ENCODE measurements around the gene FRMPD3.

Gene FRMPD3

DNA sequence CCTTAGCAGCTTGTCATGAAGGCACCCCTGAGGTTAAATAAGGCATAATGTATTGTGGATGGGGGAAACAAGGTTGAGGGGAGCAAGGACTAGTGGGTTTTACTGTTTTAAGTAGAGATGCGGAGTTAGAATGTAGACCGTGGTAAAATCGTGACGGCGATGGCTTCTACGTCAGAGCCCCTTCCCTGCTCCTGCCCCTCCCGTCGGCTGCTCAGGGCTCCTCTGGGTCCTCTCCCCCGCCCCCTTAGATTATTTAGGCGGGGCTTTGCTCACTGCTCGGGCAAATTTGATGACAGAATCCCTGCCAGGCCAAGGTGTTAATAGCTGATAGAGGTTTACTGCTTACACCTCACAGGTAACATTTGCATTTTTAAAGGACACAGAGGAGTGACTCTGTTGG, 2.3 kb downstream of the FRMPD3 start:
- Histone ChIP-seq H4K8ac (ENCODE audit: low read length) (no peak overlapping the region), H3K4me2 (ENCODE audit: low read length, poor library complexity, severe bottlenecking) (no peak overlapping the region), H3K4me3 (ENCODE audit: insufficient read depth in 1 of 2, low read depth in 1 of 2, low read length in 2 of 2) (no peak overlapping the region), H3K18ac (ENCODE audit: low read depth in 1 of 2, low read length in 2 of 2) (no peak overlapping the region), H3K23ac (ENCODE audit: low read length in 2 of 2) (no peak overlapping the region), H3K9me3 (ENCODE audit: control insufficient read depth, low read length) (no peaks in the 10 kb centered on the region), H2BK15ac (ENCODE audit: low read depth, poor library complexity, severe bottlenecking) (no peak overlapping the region), H3K27ac (ENCODE audit: low read length, poor library complexity, severe bottlenecking) (no peak overlapping the region), H2AFZ (ENCODE audit: low read depth, low read length) (no peak overlapping the region), H3K4me1 (ENCODE audit: control insufficient read depth, insufficient read depth, low read depth, low read length) (peaks cover 11% of the 10 kb centered on the region), H3K79me1 (replicated peaks; ENCODE audit: low read length, poor library complexity, severe bottlenecking) (no peaks in the 10 kb centered on the region), H3K14ac (ENCODE audit: low read length in 2 of 2) (no peak overlapping the region), H2BK12ac (ENCODE audit: low read length in 2 of 2) (no peak overlapping the region), H2BK5ac (ENCODE audit: low read depth, low read length, poor library complexity, severe bottlenecking) (no peak overlapping the region), H3K9ac (ENCODE audit: low read length) (no peak overlapping the region), H2BK120ac (ENCODE audit: low read depth, low read length) (no peak overlapping the region), H3K4ac (ENCODE audit: low read depth in 1 of 2, low read length in 2 of 2) (no peak overlapping the region), H3K27me3 (ENCODE audit: control insufficient read depth in 1 of 2, insufficient read depth in 1 of 2, low read length in 2 of 2) (peaks cover 51 to 72% of the 10 kb centered on the region in 2 experiments), H4K91ac (ENCODE audit: low read length) (no peak overlapping the region), H2AK5ac (ENCODE audit: low read length, severe bottlenecking) (no peak overlapping the region), H3K36me3 (ENCODE audit: control insufficient read depth in 1 of 2, insufficient read depth in 2 of 2, low read depth in 1 of 2, low read length in 2 of 2) (no peaks in the 10 kb centered on the region)
- 0% methylated on average over 1 of the region's 11 CpGs for WGBS
- no peak for DNase-seq

DNA sequence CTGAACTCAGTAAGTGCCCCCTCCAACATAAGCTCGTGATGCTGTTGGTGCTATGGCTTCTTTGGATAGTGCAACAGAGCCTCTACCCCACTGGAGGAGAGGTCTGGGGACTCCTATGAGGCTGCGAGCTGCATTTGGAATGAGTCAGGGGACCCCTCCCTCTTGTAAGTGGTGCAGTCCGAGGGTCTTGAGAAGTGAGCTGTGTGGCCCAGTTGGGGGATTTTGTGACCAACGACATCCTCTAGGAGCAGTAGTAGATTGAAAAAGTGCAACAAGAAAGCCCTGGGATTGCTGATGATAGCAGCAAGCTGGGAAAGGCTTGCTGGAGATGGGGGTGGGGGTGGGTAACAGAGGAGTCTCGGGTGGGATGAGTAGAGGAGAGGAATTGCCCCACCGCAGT, 3.1 kb downstream of the FRMPD3 start:
- 56% methylated on average over 5 of the region's 6 CpGs for WGBS
- H3K18ac ChIP-seq (ENCODE audit: low read depth in 1 of 2, low read length in 2 of 2), result no peak overlapping the region
- H3K4me2 ChIP-seq (ENCODE audit: low read length, poor library complexity, severe bottlenecking), result no peak overlapping the region
- no peak overlapping the region for H2BK12ac ChIP-seq (ENCODE audit: low read length in 2 of 2)
- no peak overlapping the region for H2AK5ac ChIP-seq (ENCODE audit: low read length, severe bottlenecking)
- no peak overlapping the region for H3K14ac ChIP-seq (ENCODE audit: low read length in 2 of 2)
- H3K79me1 ChIP-seq (replicated peaks; ENCODE audit: low read length, poor library complexity, severe bottlenecking), result no peaks in the 10 kb centered on the region
- H2BK5ac ChIP-seq (ENCODE audit: low read depth, low read length, poor library complexity, severe bottlenecking), result no peak overlapping the region
- peaks cover 11% of the 10 kb centered on the region for H3K4me1 ChIP-seq (ENCODE audit: control insufficient read depth, insufficient read depth, low read depth, low read length)
- no peak overlapping the region for H4K8ac ChIP-seq (ENCODE audit: low read length)
- no peak overlapping the region for H3K9ac ChIP-seq (ENCODE audit: low read length)
- H3K9me3 ChIP-seq (ENCODE audit: control insufficient read depth, low read length), result no peaks in the 10 kb centered on the region
- no peak overlapping the region for H2BK120ac ChIP-seq (ENCODE audit: low read depth, low read length)
- no peak overlapping the region for H3K4ac ChIP-seq (ENCODE audit: low read depth in 1 of 2, low read length in 2 of 2)
- no peak overlapping the region for H3K27ac ChIP-seq (ENCODE audit: low read length, poor library complexity, severe bottlenecking)
- H2BK15ac ChIP-seq (ENCODE audit: low read depth, poor library complexity, severe bottlenecking), result no peak overlapping the region
- H3K4me3 ChIP-seq (ENCODE audit: insufficient read depth in 1 of 2, low read depth in 1 of 2, low read length in 2 of 2), result no peak overlapping the region
- no peaks in the 10 kb centered on the region for H3K36me3 ChIP-seq (ENCODE audit: control insufficient read depth in 1 of 2, insufficient read depth in 2 of 2, low read depth in 1 of 2, low read length in 2 of 2)
- no peak overlapping the region for H3K23ac ChIP-seq (ENCODE audit: low read length in 2 of 2)
- no peak for DNase-seq
- no peak overlapping the region for H4K91ac ChIP-seq (ENCODE audit: low read length)
- H2AFZ ChIP-seq (ENCODE audit: low read depth, low read length), result no peak overlapping the region
- peaks cover 44 to 74% of the 10 kb centered on the region in 2 experiments for H3K27me3 ChIP-seq (ENCODE audit: control insufficient read depth in 1 of 2, insufficient read depth in 1 of 2, low read length in 2 of 2)

DNA sequence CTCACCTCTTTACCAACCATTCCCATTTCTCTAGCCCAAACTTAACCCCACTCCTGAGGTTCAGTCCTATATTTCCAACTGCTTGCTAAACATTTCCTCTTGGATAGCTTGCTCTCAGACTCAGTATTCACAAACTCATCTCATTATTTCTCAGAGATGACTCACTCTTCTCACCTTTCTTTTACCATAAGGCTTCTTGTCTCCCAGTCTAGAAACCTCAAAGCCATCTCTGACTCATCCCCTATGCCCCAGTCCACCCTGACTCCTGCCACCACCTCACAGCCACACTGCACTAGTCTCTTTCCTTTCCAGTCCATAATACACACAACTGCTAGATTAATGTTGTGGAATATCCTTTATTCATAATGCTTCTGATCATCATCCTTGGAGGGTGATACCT, 4.8 kb downstream of the FRMPD3 start:
- Histone ChIP-seq H3K14ac (ENCODE audit: low read length in 2 of 2) (no peak overlapping the region), H3K9me3 (ENCODE audit: control insufficient read depth, low read length) (no peaks in the 10 kb centered on the region), H3K4me2 (ENCODE audit: low read length, poor library complexity, severe bottlenecking) (no peak overlapping the region), H2BK5ac (ENCODE audit: low read depth, low read length, poor library complexity, severe bottlenecking) (no peak overlapping the region), H3K4ac (ENCODE audit: low read depth in 1 of 2, low read length in 2 of 2) (no peak overlapping the region), H4K91ac (ENCODE audit: low read length) (no peak overlapping the region), H2BK12ac (ENCODE audit: low read length in 2 of 2) (no peak overlapping the region), H3K23ac (ENCODE audit: low read length in 2 of 2) (no peak overlapping the region), H3K9ac (ENCODE audit: low read length) (no peak overlapping the region), H2BK15ac (ENCODE audit: low read depth, poor library complexity, severe bottlenecking) (no peak overlapping the region), H3K27ac (ENCODE audit: low read length, poor library complexity, severe bottlenecking) (no peak overlapping the region), H3K36me3 (ENCODE audit: control insufficient read depth in 1 of 2, insufficient read depth in 2 of 2, low read depth in 1 of 2, low read length in 2 of 2) (no peaks in the 10 kb centered on the region), H2BK120ac (ENCODE audit: low read depth, low read length) (no peak overlapping the region), H2AFZ (ENCODE audit: low read depth, low read length) (no peak overlapping the region), H2AK5ac (ENCODE audit: low read length, severe bottlenecking) (no peak overlapping the region), H3K4me1 (ENCODE audit: control insufficient read depth, insufficient read depth, low read depth, low read length) (peaks cover 6% of the 10 kb centered on the region), H4K8ac (ENCODE audit: low read length) (no peak overlapping the region), H3K27me3 (ENCODE audit: control insufficient read depth in 1 of 2, insufficient read depth in 1 of 2, low read length in 2 of 2) (peaks cover 28 to 80% of the 10 kb centered on the region in 2 experiments), H3K18ac (ENCODE audit: low read depth in 1 of 2, low read length in 2 of 2) (no peak overlapping the region), H3K4me3 (ENCODE audit: insufficient read depth in 1 of 2, low read depth in 1 of 2, low read length in 2 of 2) (no peak overlapping the region), H3K79me1 (replicated peaks; ENCODE audit: low read length, poor library complexity, severe bottlenecking) (no peaks in the 10 kb centered on the region)
- DNase-seq, result no peak

DNA sequence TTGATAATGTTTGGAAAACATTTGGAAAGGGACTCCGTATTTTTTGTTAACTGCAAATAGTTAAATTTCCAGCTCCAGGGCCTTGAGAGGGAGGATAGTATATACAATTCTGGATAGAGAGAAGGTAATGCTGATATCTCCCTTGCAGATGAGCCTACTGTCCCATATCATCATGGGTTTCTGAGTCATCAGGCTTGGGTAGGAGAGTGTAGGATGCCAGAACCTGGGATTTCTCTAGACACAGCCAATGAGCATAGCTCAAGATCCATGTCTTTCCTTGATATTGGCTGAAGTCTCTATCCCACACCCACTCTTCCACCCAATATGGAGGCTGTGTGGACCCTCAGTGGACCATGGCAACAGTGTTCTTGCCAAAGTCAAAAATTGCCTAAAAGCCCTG, 7.8 kb downstream of the FRMPD3 start:
- Histone ChIP-seq H3K4me1 (ENCODE audit: control insufficient read depth, insufficient read depth, low read depth, low read length) (no peaks in the 10 kb centered on the region), H2BK12ac (ENCODE audit: low read length in 2 of 2) (no peak overlapping the region), H3K4me2 (ENCODE audit: low read length, poor library complexity, severe bottlenecking) (no peak overlapping the region), H3K9me3 (ENCODE audit: control insufficient read depth, low read length) (no peaks in the 10 kb centered on the region), H3K14ac (ENCODE audit: low read length in 2 of 2) (no peak overlapping the region), H2BK120ac (ENCODE audit: low read depth, low read length) (no peak overlapping the region), H3K4ac (ENCODE audit: low read depth in 1 of 2, low read length in 2 of 2) (no peak overlapping the region), H4K8ac (ENCODE audit: low read length) (no peak overlapping the region), H3K18ac (ENCODE audit: low read depth in 1 of 2, low read length in 2 of 2) (no peak overlapping the region), H3K79me1 (replicated peaks; ENCODE audit: low read length, poor library complexity, severe bottlenecking) (no peaks in the 10 kb centered on the region), H3K27me3 (ENCODE audit: control insufficient read depth in 1 of 2, insufficient read depth in 1 of 2, low read length in 2 of 2) (peaks cover 6 to 89% of the 10 kb centered on the region in 2 experiments), H2BK5ac (ENCODE audit: low read depth, low read length, poor library complexity, severe bottlenecking) (no peak overlapping the region), H3K9ac (ENCODE audit: low read length) (no peak overlapping the region), H3K27ac (ENCODE audit: low read length, poor library complexity, severe bottlenecking) (no peak overlapping the region), H3K23ac (ENCODE audit: low read length in 2 of 2) (no peak overlapping the region), H3K4me3 (ENCODE audit: insufficient read depth in 1 of 2, low read depth in 1 of 2, low read length in 2 of 2) (no peak overlapping the region), H2AK5ac (ENCODE audit: low read length, severe bottlenecking) (no peak overlapping the region), H4K91ac (ENCODE audit: low read length) (no peak overlapping the region), H3K36me3 (ENCODE audit: control insufficient read depth in 1 of 2, insufficient read depth in 2 of 2, low read depth in 1 of 2, low read length in 2 of 2) (no peaks in the 10 kb centered on the region), H2BK15ac (ENCODE audit: low read depth, poor library complexity, severe bottlenecking) (no peak overlapping the region), H2AFZ (ENCODE audit: low read depth, low read length) (no peak overlapping the region)
- DNase-seq, result no peak
- 92% methylated on average over 1 of the region's 1 CpG for WGBS
